ENCODE results near the gene ADAMTS9. TPM values are rescaled to one million over a fixed set of nuclear protein-coding genes. Genes with fewer than 3 reads are reported as not detected.
A peak's percentile ranks its signal among the peaks of the same experiment; 100 is the strongest.

Gene ADAMTS9
- total RNA-seq, 1 donor = 0.54 TPM

DNA sequence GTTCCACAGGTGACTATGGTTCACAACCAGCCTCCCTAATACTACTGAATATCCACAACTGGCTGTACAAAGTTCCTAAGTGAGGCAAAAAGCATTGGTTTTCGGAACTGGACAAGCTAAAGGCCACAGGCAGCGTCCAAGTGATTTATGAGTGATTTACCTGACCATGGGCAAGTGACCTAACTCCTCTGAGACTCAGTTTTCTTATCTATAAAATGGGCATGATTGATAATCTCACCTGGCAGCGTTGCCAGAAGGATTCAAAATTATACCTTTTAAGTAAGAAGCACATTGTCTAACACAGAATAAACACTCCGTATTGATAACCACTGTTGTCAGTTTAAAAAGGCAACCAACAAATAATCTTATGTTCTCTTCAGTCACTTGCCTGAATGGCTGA is 29.8 kb downstream of the ADAMTS9 start:
- DNase-seq (ENCODE audit: low read depth) = no peak
- no peak overlapping the region for H3K4me3 ChIP-seq (ENCODE audit: low read depth, low read length)
- TF ChIP-seq, protein P1, sequence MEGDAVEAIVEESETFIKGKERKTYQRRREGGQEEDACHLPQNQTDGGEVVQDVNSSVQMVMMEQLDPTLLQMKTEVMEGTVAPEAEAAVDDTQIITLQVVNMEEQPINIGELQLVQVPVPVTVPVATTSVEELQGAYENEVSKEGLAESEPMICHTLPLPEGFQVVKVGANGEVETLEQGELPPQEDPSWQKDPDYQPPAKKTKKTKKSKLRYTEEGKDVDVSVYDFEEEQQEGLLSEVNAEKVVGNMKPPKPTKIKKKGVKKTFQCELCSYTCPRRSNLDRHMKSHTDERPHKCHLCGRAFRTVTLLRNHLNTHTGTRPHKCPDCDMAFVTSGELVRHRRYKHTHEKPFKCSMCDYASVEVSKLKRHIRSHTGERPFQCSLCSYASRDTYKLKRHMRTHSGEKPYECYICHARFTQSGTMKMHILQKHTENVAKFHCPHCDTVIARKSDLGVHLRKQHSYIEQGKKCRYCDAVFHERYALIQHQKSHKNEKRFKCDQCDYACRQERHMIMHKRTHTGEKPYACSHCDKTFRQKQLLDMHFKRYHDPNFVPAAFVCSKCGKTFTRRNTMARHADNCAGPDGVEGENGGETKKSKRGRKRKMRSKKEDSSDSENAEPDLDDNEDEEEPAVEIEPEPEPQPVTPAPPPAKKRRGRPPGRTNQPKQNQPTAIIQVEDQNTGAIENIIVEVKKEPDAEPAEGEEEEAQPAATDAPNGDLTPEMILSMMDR (IDR thresholded peaks at IDR 0.05; ENCODE audit: insufficient read depth, low read length) = no peak

DNA sequence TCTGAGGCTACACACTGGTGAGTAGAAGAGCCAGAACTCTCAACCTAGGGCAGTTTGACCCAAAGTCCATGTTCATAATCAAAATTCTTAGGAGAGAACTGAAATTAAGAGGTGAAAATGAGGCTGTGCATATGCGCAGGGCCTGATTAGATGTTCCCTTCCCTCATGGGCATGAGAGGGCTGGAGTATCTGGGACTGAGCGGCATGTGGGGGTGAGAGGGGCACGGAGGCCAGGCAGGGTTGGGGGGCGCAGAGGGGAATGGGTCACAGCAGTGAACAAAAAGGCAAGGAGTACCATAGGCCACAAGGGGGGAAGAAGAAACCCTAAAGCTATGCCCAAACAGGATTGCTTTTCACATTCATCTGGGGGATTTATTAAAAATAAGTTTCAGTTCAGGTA is 31.3 kb downstream of the ADAMTS9 start:
- no peak overlapping the region for H3K4me3 ChIP-seq (ENCODE audit: low read depth, low read length)
- no peak for DNase-seq (ENCODE audit: low read depth)
- TF ChIP-seq, protein P1 (IDR thresholded peaks at IDR 0.05; ENCODE audit: insufficient read depth, low read length) = no peak

DNA sequence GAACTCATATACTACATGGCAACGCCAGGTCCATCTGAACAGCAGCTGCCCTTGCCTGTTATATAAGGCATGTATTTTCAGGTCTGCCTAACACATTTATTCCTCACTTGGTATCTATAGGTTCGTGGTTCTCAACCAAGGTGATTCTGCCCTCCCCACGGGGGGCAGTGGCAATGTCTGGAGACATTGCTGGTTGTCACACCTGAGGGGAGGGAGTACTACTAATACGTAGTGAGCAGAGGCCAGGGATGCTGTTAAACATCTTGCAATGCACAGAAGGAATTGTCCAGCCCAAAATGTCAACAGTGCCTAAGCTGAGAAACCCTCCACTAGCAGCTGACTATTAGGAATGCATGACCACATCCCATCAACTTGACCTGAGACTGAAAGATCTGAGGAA is 32.6 kb downstream of the ADAMTS9 start:
- DNase-seq (ENCODE audit: low read depth) = no peak
- TF ChIP-seq, protein P1 (IDR thresholded peaks at IDR 0.05; ENCODE audit: insufficient read depth, low read length) = no peak
- no peak overlapping the region for H3K4me3 ChIP-seq (ENCODE audit: low read depth, low read length)

DNA sequence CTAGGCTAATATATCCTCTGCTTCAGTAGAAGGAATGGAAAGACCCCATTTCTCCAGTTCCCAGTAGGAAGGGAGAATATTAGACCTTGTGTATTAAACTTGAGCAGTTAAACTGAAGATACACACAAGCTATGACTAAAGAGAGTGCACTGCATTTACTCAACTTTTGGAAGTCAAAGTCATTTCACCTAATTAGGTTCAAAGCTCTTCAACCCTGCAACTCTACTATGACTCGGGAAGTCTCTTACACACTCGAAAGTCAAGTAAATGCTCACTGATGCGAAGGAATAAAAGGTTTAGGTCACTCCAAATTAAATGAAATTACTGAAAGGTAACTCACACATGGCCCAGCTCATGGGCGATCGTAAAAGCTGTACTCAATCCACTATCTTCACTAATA is 33.8 kb downstream of the ADAMTS9 start:
- TF ChIP-seq, protein P1 (IDR thresholded peaks at IDR 0.05; ENCODE audit: insufficient read depth, low read length) = no peak
- H3K4me3 ChIP-seq (ENCODE audit: low read depth, low read length) = no peak overlapping the region
- no peak for DNase-seq (ENCODE audit: low read depth)

DNA sequence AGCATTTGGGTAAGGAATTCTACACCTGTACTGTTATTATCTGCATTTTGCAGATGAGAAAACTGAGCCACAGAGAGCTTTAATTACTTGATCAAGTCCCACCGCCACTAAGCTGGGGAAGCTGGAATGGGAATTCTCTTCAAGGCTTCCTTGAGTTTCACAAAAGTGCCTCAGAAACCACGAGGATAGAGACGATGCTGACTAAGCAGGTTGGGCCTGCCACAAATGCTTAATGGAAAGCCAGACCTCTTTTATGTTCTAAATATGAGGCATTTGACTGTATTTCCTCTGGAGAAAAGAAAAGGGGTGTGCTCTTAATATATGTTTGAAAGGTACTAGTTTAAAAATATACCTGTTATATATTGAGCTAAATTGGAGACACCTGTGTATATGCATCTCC is 34.7 kb downstream of the ADAMTS9 start:
- TF ChIP-seq, protein P1 (IDR thresholded peaks at IDR 0.05; ENCODE audit: insufficient read depth, low read length) = no peak
- DNase-seq (ENCODE audit: low read depth) = no peak
- no peak overlapping the region for H3K4me3 ChIP-seq (ENCODE audit: low read depth, low read length)

DNA sequence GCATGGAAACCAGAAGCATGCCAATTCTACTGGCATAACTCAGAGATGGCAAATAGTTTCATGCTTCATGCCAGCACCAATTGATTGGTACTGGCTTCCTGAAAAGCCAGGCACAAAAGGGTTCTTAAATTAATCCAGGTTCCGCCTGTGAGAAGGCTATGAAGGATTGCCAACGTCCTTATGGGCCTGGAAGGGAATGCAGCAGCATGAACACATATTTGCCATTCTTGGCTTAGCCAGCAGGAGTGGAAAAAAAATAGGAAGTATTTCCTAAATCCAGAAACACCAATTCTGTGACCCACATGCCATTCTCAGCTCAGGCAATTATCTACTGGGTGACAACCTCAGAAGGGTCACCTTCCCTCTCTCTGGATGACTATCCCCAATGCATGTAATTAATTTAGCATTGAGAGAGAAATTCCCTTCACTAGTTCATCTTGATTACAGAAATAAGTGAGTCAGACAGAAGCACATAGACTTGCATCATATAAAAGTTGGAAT is 36.0 kb downstream of the ADAMTS9 start:
- H3K4me3 ChIP-seq (ENCODE audit: low read depth, low read length) = no peak overlapping the region
- peak; percentile 37 for DNase-seq (ENCODE audit: low read depth)
- TF ChIP-seq, protein P1 (IDR thresholded peaks at IDR 0.05; ENCODE audit: insufficient read depth, low read length) = peak; percentile 4

DNA sequence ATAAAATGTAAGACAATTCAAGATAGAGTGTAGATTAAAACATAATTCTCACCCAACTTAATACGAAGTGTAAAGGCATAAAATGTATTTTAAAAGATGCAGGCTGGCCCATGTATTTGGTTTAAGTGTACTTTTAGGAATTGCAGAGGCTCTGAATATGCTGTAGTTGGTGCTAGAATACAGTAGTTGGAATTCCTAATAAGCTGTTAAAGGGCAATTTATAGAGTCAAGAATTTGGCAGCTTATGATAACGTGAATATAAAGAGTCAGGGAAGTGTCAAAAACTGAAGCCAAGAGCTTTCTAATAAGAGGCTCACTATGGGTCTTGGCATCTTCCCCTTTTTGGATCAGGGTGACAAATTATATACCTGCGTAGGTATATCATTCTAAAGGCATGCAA is 36.5 kb downstream of the ADAMTS9 start:
- DNase-seq (ENCODE audit: low read depth) = no peak
- TF ChIP-seq, protein P1 (IDR thresholded peaks at IDR 0.05; ENCODE audit: insufficient read depth, low read length) = no peak
- no peak overlapping the region for H3K4me3 ChIP-seq (ENCODE audit: low read depth, low read length)
